Liver (tissue), 3 donors: Measurements from ENCODE around the gene LCT.

Source experiments
- CTCF ChIP-seq: fragments of 150-350 bp; IDR thresholded peaks from 2 replicates; pipeline ENCODE4 v1.5.1; 2017; ENCODE audit warnings: improper control_type of control experiment, low read depth, low read length; ENCODE audit not compliant: missing input control
- EGR1 ChIP-seq, 2 donors: IDR thresholded peaks; 2 replicates each; pipeline ENCODE4 v1.6.1; 2016 to 2018; ENCODE audit warnings: antibody characterized with exemption in 2 of 2, low read depth in 2 of 2
- GABPA ChIP-seq, 2 donors: IDR thresholded peaks in 1 of 2; conservative IDR thresholded peaks in 1 of 2; 2 replicates each; pipeline ENCODE4 v1.6.1; 2016; ENCODE audit warnings: antibody characterized with exemption in 2 of 2, mild to moderate bottlenecking in 1 of 2, moderate library complexity in 1 of 2
- HNF4G ChIP-seq: IDR thresholded peaks from 2 replicates; pipeline ENCODE4 v1.6.1; 2016; ENCODE audit warnings: antibody characterized with exemption
- MAX ChIP-seq: IDR thresholded peaks from 2 replicates; pipeline ENCODE4 v1.6.1; 2016; ENCODE audit warnings: antibody characterized with exemption
- NR2F2 ChIP-seq: IDR thresholded peaks from 2 replicates; pipeline ENCODE4 v1.6.1; 2016; ENCODE audit warnings: antibody characterized with exemption
- REST ChIP-seq: IDR thresholded peaks from 2 replicates; pipeline ENCODE4 v1.6.1; 2016; ENCODE audit warnings: antibody characterized with exemption, mild to moderate bottlenecking
- RXRA ChIP-seq, 2 donors: IDR thresholded peaks; 2 replicates each; pipeline ENCODE4 v1.6.1; 2017 to 2018; ENCODE audit warnings: antibody characterized with exemption in 2 of 2, mild to moderate bottlenecking in 1 of 2
- SP1 ChIP-seq: IDR thresholded peaks from 2 replicates; pipeline ENCODE4 v1.6.1; 2018; ENCODE audit warnings: antibody characterized with exemption, mild to moderate bottlenecking
- TAF1 ChIP-seq: conservative IDR thresholded peaks from 2 replicates; pipeline ENCODE4 v1.6.1; 2016; ENCODE audit warnings: antibody characterized with exemption, mild to moderate bottlenecking
- YY1 ChIP-seq: IDR thresholded peaks from 2 replicates; pipeline ENCODE4 v1.6.1; 2016; ENCODE audit warnings: antibody characterized with exemption, mild to moderate bottlenecking
- ZBTB33 ChIP-seq: IDR thresholded peaks from 2 replicates; pipeline ENCODE4 v1.6.1; 2016; ENCODE audit warnings: antibody characterized with exemption
- donor health status: healthy.
- donor health status: healthy.

- TF ChIP-seq NR2F2 (no peak), CTCF (no peak), REST (no peak), TAF1 (no peak), HNF4G (no peak), ZBTB33 (no peak), MAX (no peak), GABPA (IDR thresholded peaks at IDR 0.05 in 1 of 2, conservative IDR thresholded peaks at IDR 0.05 in 1 of 2) (no peak), YY1 (no peak), EGR1 (IDR thresholded peaks at IDR 0.05; ENCODE audit: low read depth in 2 of 2) (no peak), RXRA (IDR thresholded peaks at IDR 0.05) (no peak), SP1 (no peak)
These were observed 37.9 kb upstream of the LCT start for GRCh38 chr2:135874777-135875365.
